Stromal cell of bone marrow (primary cell): ENCODE measurements around the gene FAM177B.

Experiments
- DNase-seq: peaks from one replicate; pipeline ENCODE4 v3.0.0-alpha.2; 2012; ENCODE audit warnings: low read depth

The FAM177B gene

DNA sequence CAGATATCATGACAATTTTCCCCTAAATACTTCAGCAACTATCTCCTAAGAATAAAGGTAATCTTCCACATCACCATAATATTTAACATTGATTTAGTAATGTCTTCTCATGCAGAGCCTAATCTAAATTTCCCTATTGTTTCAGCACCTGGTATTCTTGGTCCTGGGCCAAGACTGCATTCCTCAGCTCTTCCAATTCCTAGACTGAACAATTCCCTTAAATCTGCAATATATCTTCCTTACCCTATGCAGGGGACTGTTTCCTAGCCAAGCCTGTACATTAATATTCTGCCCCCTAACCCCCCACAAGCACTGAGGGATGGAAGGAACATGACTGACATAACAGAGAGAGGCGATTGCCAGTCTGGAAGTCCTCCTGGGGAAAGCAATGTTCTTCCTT is 49.1 kb downstream of the FAM177B start:
- no peak for DNase-seq

DNA sequence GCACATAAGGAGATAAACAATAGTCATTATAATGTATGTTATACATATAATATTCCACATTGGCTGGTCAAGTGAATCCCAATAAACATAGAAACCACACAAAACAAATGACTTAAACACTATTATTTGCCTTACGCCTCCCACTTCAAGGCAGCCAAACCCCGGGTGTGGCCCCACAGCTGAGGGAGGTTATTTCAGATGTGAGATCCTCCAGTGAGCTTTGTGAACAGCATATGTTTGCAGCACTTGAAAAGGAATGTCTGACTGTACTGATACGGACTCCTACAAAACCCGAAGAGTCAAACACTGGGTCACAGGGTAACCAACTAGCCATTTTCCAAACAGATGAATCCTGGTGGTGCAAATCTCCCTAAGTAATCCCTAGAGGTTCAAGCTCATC is 50.7 kb downstream of the FAM177B start:
- DNase-seq = no peak

DNA sequence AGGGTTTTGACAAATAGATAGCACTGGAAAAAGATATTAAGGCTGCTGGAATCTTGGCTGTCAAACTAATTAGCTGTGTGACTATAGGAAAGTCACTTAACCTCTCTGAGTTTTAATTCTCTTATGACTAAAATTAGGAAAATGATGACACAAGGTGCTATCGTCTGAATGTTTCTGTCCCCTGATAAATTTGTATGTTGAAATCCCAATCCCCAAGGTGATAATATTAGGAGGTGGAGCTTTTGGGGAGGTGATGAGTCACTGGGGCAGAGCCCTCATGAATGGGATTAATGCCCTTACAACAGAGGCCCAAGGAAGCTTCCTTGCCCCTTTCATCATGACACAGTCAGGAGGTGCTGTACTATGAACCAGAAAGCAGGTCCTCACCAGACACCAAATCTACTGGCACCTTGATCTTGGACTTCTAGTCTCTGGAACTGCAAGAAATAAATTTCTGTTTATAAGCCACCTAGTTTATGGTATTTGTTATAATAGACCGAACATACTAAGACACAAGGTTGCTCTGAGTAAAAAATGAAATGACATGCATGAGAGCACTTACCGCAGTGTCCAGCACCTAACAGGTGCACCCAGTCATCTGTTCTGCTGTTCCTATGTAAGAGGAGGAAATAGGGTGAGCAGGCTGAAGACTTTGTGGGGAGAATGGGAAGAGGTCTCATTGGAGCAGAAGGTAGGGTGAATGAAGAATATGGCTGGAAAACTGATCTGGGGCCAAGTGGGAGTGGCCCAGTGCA is 51.6 kb downstream of the FAM177B start:
- no peak for DNase-seq

DNA sequence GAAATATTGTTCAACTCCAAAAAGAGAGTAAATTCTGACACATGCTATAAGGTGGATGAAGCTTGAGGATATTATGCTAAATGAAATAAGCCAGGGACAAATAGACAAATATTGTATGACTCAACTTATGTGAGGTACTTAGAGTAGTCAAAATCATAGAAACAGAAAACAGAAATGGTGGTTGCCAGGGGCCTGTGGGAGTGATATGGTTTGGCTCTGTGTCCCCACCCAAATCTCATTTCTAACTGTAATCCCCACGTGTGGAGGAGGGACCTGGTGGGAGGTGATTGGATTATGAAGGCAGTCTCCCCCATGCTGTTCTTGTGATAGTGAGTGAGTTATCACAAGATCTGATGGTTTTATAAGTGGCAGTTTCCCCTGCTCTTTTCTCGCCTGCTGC is 53.1 kb downstream of the FAM177B start:
- no peak for DNase-seq

DNA sequence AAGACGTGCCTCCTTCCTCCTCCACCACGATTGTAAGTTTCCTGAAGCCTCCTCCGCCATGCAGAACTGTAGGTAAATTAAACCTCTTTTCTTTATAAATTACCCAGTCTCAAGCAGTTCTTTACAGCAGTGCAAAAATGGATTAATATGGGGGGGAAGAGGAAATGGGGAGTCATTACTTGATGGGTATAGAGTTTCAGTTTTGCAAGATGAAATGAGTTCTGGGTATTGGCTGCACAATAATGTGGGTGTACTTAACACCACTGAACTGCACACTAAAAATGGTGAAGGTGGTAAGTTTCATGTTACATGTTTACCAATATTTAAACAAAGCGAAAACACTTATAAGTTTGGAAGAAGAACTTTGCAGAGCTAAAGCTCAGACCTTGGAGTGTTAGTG is 53.5 kb downstream of the FAM177B start:
- DNase-seq = no peak

DNA sequence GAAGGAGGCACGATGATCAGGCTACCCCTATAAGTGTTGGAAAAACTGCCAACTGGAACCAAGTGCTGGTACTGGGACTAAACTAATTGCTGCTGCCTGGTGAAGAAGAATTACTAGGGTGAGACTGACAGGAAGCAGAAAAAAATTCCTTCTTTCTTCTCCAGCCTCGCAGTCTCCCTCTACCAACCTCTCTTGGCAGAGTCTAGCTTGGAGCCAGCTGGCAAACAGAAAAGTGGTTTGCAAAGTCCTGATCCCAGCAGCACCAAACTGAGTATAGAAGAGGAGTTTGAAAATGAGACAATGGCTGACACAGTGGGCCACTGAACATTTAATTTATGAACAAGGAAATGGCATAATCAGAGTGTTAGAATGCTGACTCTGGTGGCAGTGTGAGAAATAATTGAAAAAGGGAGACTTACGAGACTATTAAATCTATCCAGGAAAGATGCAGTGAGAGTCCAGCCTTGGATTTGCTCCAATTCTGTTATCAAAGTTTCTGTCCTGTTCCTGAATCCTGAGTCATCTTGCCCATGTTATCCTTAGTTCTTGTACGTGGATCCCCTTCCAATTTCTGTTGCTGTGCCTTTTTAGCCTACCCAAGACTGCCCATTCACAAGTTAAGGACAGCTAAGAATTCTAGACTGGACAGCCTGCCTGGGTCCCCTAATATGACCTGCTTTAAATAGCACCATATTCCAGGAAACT is 54.2 kb downstream of the FAM177B start:
- no peak for DNase-seq

DNA sequence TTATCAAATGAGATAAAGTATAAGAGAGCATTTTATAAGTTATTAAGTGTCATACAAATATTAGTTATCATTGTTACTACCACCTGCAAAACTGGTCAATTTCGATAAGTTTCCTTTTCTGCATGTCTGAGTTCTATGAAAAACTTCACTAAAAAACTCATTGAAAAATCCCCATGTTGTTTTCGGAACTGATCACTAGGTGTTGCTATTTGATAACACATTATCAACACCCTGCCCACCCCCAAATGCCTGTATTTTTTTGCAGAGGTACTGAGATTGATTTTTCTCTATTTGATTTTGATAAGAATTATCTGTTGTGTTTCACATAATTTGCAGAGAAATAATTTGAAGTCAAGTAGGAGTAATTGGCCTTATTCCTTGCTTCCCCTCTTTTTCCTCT is 55.7 kb downstream of the FAM177B start:
- no peak for DNase-seq

DNA sequence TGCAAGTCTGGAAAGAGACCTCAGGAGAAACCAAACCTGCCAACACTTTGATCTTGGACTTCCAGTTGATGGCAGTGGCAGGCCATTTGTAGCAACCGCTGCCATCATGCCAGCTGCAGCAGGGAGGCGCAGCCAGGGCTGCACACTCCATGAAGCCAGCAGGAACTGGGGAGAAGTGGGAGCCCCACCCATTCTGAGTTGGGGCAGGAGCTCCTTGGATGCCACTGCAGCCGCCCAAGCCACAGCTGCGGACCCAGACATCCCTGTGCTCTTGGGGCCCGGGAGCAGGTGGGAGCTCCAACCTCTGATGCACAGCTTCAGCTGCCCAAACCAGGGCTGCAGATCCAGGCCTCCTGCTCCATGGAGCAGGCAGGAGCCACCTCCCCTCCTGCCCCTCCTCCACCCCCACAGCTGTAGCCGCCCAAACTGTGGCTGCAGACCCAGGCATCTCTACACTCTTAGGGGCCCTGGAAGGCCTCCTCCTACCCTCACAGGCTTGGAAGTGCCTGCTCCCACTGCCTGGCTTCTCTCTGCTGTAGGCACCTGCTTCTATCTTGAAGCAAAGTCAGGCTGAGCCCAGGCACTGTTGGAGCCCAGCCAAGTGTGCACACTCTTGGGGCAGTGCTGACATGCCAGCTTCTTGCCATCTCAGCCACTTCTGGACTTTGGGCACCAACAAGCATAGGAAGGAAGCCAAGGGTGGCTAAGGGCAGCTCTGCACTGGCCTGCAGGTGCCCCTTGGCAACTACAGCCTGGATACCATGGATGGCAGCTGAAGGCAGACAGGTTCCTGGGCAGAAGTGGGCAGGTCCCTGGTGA is 57.9 kb downstream of the FAM177B start:
- DNase-seq = no peak

DNA sequence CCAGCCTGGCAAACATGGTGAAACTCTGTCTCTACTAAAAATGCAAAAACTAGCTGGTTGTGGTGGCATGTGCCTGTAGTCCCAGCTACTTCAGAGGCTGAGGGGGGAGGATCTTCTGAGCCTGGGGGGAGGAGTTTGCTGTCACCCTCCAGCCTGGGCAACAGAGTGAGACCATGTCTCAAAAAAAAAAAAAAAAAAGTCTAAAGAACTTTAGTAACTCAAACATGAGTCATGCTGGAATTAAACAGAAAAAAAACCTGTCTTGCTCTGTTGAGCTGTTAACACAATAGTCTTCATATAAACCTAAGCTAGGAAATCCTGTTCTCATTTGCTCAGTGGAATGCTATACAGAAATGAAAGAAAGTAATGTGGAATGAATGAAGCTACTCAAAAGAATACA is 61.1 kb downstream of the FAM177B start:
- DNase-seq = peak; percentile 27

DNA sequence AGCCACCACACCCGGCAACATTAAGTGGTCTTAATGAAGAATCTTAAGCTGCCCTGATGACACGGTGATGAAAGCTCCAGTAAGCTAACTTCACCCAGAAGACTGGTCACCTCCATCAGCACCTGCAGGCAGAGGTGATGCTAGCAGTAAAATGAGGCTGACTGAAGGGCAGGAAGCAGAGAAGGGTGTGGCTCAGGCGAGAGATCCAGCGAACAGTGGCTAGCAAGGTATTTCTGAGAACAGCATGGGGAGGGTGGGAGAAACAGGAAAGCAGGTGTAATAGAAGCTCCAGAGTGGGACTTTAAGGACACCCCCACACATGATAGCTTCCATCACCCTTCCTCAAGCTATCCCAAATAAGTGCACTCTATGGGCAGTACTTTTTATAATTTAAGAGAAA is 62.0 kb downstream of the FAM177B start:
- no peak for DNase-seq
